Femur (tissue), 1 donor: ENCODE results near the gene ZNF280C.
"Not testable (repeated sequence)": the region's sequence is repeated elsewhere in the genome, so short reads cannot be mapped to it uniquely, and the experiment has no call there.

ENCODE experiments used
- DNase-seq: peaks from one replicate; pipeline ENCODE4 v3.0.0-alpha.2; 2017

The ZNF280C gene

GRCh38 chrX:130268449-130269170, at the start of gene ZNF280C:
TSS of gene ZNF280C (minus strand) at chrX:130268899. CDS start at chrX:130260449, 8,450 bp downstream.
- peak; percentile 93 for DNase-seq

GRCh38 chrX:130304587-130305368, 36.1 kb upstream of the ZNF280C start:
- DNase-seq, result no peak

GRCh38 chrX:130301977-130302376, 33.3 kb upstream of the ZNF280C start:
- no peak for DNase-seq

GRCh38 chrX:130301405-130301804, 32.7 kb upstream of the ZNF280C start:
- no peak for DNase-seq

GRCh38 chrX:130300010-130300282, 31.2 kb upstream of the ZNF280C start:
- DNase-seq, result no peak

GRCh38 chrX:130299279-130300009, 30.7 kb upstream of the ZNF280C start:
- no peak for DNase-seq

- no peak for DNase-seq
Observed at GRCh38 chrX:130296743-130297142, 28.0 kb upstream of the ZNF280C start.

GRCh38 chrX:130296297-130296678, 27.6 kb upstream of the ZNF280C start:
- DNase-seq, result no peak

GRCh38 chrX:130295519-130296296, 27.0 kb upstream of the ZNF280C start:
- DNase-seq, result no peak

GRCh38 chrX:130287071-130287770, 18.5 kb upstream of the ZNF280C start:
- no peak for DNase-seq

GRCh38 chrX:130285710-130286109, 17.0 kb upstream of the ZNF280C start:
- no peak for DNase-seq

- no peak for DNase-seq
Observed at GRCh38 chrX:130285069-130285620, 16.4 kb upstream of the ZNF280C start.

- no peak for DNase-seq
Observed at GRCh38 chrX:130282151-130282550, 13.5 kb upstream of the ZNF280C start.

- DNase-seq, result no peak
Observed at GRCh38 chrX:130280901-130281300, 12.2 kb upstream of the ZNF280C start.

- DNase-seq, result not testable (repeated sequence)
Observed at GRCh38 chrX:130272253-130272652, 3.6 kb upstream of the ZNF280C start.

GRCh38 chrX:130269391-130269790, 692 bp upstream of the ZNF280C start:
- DNase-seq, result not testable (repeated sequence)

- no peak for DNase-seq
Observed at GRCh38 chrX:130267956-130268448, 697 bp downstream of the ZNF280C start.

- no peak for DNase-seq
Observed at GRCh38 chrX:130264573-130264972, 4.1 kb downstream of the ZNF280C start.

GRCh38 chrX:130263016-130263415, 5.7 kb downstream of the ZNF280C start:
- DNase-seq, result no peak

- DNase-seq, result no peak
Observed at GRCh38 chrX:130262231-130262630, 6.5 kb downstream of the ZNF280C start.

- DNase-seq, result no peak
Observed at GRCh38 chrX:130261296-130261893, 7.3 kb downstream of the ZNF280C start.
